HG02973 (cell line): ENCODE data around the gene CPED1.

Experiments used
- ATAC-seq: cut with Tn5 transposase; IDR thresholded peaks from one replicate; pipeline ENCODE4 v1.9.1; 2021; ENCODE audit warnings: moderate library complexity; ENCODE audit not compliant: unreplicated experiment

The CPED1 gene

DNA sequence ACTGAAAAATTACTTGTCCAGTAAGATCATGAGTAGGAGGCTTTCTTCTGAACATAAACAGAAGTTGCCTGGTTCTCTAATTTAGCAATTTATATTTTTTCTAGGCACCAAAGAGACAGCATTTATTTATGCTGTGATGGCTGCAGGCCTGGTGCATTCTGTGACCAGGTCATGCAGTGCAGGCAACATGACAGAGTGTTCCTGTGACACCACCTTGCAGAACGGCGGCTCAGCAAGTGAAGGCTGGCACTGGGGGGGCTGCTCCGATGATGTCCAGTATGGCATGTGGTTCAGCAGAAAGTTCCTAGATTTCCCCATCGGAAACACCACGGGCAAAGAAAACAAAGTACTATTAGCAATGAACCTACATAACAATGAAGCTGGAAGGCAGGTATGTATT is 343.1 kb downstream of the CPED1 start:
- ATAC-seq: no peak

DNA sequence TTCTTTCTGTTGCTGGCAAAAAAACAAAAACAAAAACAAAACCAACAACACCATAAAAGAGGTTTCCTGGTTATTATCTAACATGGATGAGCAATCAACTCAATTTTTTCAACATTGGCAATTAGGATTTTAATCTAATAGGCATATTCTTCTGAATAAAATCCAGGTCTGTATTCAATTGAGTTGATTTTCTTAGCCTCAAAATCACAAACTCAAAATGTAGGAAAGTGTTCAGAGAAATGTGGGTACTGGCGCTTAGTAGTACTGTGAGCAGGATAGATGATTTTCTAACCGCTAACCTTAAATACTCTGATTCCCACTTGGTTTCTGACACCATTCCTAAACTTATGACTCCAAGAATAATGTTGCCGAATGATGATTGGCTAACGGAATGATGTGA is 345.9 kb downstream of the CPED1 start:
- no peak for ATAC-seq

DNA sequence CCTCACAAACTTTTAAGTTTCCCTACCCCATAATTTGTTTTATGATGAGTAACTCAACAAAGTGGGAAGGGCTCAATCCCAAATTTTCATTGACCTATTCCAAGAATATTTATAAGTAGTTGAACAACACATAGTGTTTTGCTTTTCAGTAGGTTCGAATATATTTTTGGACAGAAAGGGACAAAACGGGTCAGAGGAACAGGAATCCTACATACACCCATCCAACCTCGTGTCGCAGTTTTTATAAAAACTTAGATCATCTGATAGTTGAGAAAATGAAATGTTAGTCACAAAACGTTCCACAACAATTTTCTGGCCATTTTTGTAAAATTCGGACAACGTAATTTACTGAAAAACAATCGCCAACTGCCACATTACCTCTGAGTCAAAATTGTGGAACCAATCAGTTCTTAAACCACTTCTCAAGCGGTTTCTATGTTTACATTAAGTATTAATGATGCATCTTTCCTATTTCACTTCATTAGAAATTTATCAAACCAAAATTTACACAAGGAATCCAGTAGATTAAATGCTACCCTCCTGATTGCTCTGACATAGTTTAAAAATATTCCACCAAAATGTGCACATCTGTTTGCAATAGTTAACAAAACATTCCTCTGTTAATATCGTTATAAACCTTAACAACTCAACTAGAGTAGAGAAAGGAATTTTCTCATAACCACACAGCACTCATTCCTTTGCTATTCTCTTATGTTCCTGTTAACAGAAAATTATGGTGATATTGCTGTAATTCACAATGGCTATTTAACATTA is 346.6 kb downstream of the CPED1 start:
- no peak for ATAC-seq

DNA sequence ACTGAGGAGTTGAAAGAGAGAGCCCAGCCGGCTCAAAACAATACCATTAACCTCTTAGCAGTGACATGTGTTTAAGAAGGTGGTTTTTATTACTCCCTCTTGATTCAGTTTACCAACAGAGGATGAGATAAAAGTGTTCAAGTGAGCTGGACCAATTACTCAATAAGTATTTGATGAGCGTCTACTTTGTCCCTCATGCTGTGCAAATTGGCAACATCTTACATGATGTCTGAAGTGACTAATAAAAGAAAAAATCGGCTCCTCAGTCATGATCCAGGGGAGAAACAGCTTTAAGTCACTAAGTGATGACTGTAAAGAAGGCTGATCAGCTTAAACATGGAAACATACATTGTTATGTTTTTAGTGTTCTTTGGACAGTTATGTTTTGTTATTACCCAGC is 348.1 kb downstream of the CPED1 start:
- ATAC-seq: no peak

DNA sequence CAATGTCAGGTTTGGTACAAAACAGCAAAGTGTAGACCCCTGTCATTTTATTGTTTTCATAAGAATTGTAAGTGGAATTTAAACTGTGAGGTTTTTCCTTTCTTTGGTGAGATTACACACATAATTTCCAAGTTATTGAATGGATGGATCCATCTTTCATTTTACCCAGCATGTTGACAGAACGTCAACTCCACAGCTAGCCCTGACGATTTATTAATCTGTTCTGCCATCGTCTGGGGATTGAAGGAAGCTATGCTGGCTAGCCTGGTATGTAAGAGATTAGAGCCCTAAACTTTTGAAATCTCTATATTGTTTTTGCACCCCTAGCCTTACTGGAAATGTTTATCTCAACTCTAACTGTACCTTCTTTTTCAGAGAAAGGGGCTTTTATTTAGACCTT is 348.9 kb downstream of the CPED1 start:
- ATAC-seq: no peak

DNA sequence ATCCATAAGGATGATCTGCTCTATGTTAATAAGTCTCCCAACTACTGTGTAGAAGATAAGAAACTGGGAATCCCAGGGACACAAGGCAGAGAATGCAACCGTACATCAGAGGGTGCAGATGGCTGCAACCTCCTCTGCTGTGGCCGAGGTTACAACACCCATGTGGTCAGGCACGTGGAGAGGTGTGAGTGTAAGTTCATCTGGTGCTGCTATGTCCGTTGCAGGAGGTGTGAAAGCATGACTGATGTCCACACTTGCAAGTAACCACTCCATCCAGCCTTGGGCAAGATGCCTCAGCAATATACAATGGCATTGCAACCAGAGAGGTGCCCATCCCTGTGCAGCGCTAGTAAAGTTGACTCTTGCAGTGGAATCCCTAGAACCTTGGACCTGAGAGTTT is 350.6 kb downstream of the CPED1 start:
- no peak for ATAC-seq

DNA sequence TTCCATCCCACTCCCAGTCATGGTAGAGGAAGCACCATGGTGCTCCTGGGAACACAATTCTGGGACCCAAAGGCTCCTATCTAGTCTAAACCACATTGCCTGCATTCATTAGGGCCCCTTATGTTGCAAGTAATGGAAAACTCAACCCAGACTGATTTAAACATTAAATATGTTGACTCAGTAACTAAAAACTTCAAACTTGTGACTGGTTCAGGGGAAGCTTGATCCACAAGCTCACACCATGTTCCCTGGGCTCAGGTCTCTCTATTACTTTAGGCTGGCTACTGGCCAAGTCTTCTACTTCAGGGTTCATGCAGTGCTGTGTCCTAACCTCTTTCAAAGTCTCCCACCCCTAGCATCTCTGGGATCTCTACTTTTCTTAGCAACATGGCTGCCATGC is 353.4 kb downstream of the CPED1 start:
- no peak for ATAC-seq

DNA sequence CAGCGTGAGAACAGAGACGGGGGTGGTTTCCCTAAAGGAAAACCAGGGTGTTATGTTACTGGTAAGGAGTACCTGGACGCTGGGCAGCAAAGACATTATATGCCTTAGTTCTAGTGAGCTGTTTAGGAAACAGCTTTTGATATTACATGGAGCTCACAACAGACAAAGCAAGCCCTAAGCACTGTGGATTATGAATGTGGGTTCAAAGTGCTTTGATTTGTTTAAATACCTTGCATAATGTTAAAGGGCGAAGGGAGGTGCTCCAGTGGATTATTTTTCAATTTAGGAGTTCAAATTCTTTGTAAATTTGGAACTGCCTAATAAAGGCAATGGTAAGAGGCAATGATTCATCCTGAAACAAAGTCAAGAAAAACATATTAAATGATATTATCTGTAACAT is 354.1 kb downstream of the CPED1 start:
- no peak for ATAC-seq

DNA sequence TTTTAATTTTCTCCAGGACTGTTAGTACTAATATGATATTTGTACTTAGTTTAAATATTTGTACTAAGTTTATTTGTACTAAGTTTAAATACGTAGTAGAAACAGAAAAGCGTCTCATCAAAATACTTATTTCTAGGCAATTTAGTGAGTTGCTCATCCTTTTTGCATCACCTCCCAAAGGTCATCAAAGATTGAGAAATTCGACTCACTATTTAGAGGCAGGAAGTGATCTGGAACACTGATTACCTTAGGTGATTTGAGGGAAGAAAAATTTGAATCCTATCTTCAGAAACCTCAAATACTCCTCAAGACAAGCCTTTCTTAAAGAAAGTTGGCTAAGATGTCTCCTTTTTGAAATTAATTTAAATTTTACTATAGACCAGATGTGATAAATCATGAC is 354.8 kb downstream of the CPED1 start:
- no peak for ATAC-seq

DNA sequence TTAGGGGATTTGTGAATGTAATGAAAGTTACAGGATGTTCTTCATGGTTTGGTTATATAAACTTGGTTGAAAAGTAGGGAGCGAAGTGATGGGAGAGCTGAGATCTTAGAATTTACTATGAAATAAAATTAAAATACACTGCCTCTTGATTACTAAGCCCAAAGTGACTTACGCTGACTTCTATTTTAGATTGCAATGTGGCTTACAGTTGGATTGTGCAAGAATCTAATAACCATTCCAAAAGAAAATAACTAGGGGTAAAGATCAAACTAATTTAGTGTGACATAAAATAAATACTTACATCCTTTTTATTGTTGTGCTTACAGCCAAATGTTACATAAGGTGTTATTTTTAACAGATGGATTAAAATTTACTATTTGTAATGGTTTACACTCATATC is 355.6 kb downstream of the CPED1 start:
- ATAC-seq: no peak

DNA sequence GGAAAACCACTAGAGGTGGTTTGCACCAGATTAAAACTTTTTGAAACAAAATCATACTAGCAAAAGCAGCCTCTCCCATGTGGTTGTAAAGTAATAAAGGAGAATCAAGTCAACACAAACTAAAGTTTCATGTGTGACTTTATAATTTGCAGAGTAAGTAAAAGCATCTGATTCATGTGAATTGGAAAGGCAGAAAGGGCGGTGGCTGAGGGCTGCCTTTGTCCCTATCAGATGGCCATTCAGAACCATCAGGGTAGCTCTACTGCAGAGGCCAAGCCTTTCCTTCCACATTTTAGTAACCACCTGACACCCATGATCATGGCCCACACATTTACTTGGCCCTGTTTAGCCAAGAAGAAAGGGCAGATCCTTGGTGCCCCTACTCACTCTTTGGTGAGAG is 356.0 kb downstream of the CPED1 start:
- ATAC-seq: no peak
